Progenitor cell of endocrine pancreas (in vitro differentiated cells): ENCODE results near the gene ZFP91. TPM values are rescaled to one million over a fixed set of nuclear protein-coding genes. Genes with fewer than 3 reads are reported as not detected.

Source experiments
- DNase-seq: peaks from one replicate; pipeline ENCODE4 v3.0.0; 2021; ENCODE audit warnings: low spot score; ENCODE audit not compliant: unreplicated experiment
- H3K27ac Mint-ChIP-seq: 2 replicates; pipeline ENCODE4 v1.8.0; 2021; ENCODE audit warnings: mild to moderate bottlenecking, moderate library complexity, mixed read lengths
- H3K27me3 Mint-ChIP-seq: 2 replicates; pipeline ENCODE4 v1.8.0; 2021; ENCODE audit warnings: mixed read lengths
- H3K36me3 Mint-ChIP-seq: 2 replicates; pipeline ENCODE4 v1.8.0; 2022; ENCODE audit warnings: mixed read lengths; ENCODE audit not compliant: insufficient read depth
- H3K4me1 Mint-ChIP-seq: 2 replicates; pipeline ENCODE4 v1.8.0; 2021; ENCODE audit warnings: low read depth, mixed read lengths
- H3K4me3 Mint-ChIP-seq: 2 replicates; pipeline ENCODE4 v1.8.0; 2021; ENCODE audit warnings: low read depth, mild to moderate bottlenecking, moderate library complexity, mixed read lengths
- H3K9me3 Mint-ChIP-seq: 2 replicates; pipeline ENCODE4 v1.8.0; 2021; ENCODE audit warnings: low read depth, mixed read lengths
- CTCF ChIP-seq: fragments of 200-600 bp; sonication (generic); IDR thresholded peaks from one replicate; pipeline ENCODE4 v1.5.0; 2021; ENCODE audit warnings: antibody characterized with exemption, mild to moderate bottlenecking; ENCODE audit not compliant: unreplicated experiment
- total RNA-seq: library from RNA; stranded (reverse); gene quantifications from 2 replicates; pipeline ENCODE4 v1.2.1, GENCODE V29; 2021

The ZFP91 gene
- total RNA-seq, 1 donor from 2014 or later, result 51.2 TPM

GRCh38 chr11:58647141-58647699, 68.4 kb downstream of the ZFP91 start:
- no peaks in the 10 kb centered on the region for H3K4me1 Mint-ChIP-seq
- peaks cover 1% of the 10 kb centered on the region for H3K36me3 Mint-ChIP-seq
- no peak overlapping the region for H3K27ac Mint-ChIP-seq
- peaks cover 13% of the 10 kb centered on the region for H3K27me3 Mint-ChIP-seq
- no peak for TF ChIP-seq CTCF
- H3K9me3 Mint-ChIP-seq, result peaks cover 15% of the 10 kb centered on the region
- no peak overlapping the region for H3K4me3 Mint-ChIP-seq
- no peak for DNase-seq

- TF ChIP-seq CTCF, result no peak
- H3K27me3 Mint-ChIP-seq, result peaks cover 7% of the 10 kb centered on the region
- H3K27ac Mint-ChIP-seq, result no peak overlapping the region
- no peak for DNase-seq
- H3K9me3 Mint-ChIP-seq, result peaks cover 15% of the 10 kb centered on the region
- no peak overlapping the region for H3K4me3 Mint-ChIP-seq
- H3K36me3 Mint-ChIP-seq, result peaks cover 1% of the 10 kb centered on the region
- H3K4me1 Mint-ChIP-seq, result no peaks in the 10 kb centered on the region
Observed at GRCh38 chr11:58647866-58648265, 69.0 kb downstream of the ZFP91 start.

- H3K27ac Mint-ChIP-seq, result no peak overlapping the region
- H3K36me3 Mint-ChIP-seq, result no peaks in the 10 kb centered on the region
- H3K4me1 Mint-ChIP-seq, result peaks cover 4% of the 10 kb centered on the region
- no peak overlapping the region for H3K4me3 Mint-ChIP-seq
- H3K9me3 Mint-ChIP-seq, result peaks cover 12% of the 10 kb centered on the region
- no peaks in the 10 kb centered on the region for H3K27me3 Mint-ChIP-seq
- DNase-seq, result no peak
- TF ChIP-seq CTCF, result no peak
Observed at GRCh38 chr11:58649623-58650022, 70.8 kb downstream of the ZFP91 start.

GRCh38 chr11:58650496-58650895, 71.6 kb downstream of the ZFP91 start:
- H3K4me1 Mint-ChIP-seq, result peaks cover 4% of the 10 kb centered on the region
- no peaks in the 10 kb centered on the region for H3K27me3 Mint-ChIP-seq
- no peak overlapping the region for H3K4me3 Mint-ChIP-seq
- no peak for TF ChIP-seq CTCF
- no peaks in the 10 kb centered on the region for H3K36me3 Mint-ChIP-seq
- no peak for DNase-seq
- no peak overlapping the region for H3K27ac Mint-ChIP-seq
- H3K9me3 Mint-ChIP-seq, result peaks cover 8% of the 10 kb centered on the region

- H3K27ac Mint-ChIP-seq, result no peak overlapping the region
- no peaks in the 10 kb centered on the region for H3K27me3 Mint-ChIP-seq
- no peaks in the 10 kb centered on the region for H3K9me3 Mint-ChIP-seq
- peaks cover 4% of the 10 kb centered on the region for H3K4me1 Mint-ChIP-seq
- no peak overlapping the region for H3K4me3 Mint-ChIP-seq
- no peak for TF ChIP-seq CTCF
- no peak for DNase-seq
- H3K36me3 Mint-ChIP-seq, result no peaks in the 10 kb centered on the region
Observed at GRCh38 chr11:58652726-58653280, 73.9 kb downstream of the ZFP91 start.
